OCI-LY7 (cell line): ENCODE measurements around the gene RAP1GDS1. TPM values are rescaled to one million over a fixed set of nuclear protein-coding genes. Genes with fewer than 3 reads are reported as not detected.

Experiments
- BruUV-seq: library from RNA; stranded (reverse); fragments of 400-500 nt; replicated peaks from 2 replicates; lab custom pipeline; 2021; lab: Mats Ljungman, UMichigan
- CTCF ChIA-PET: fragments of 300-600 bp; sonication (Branson Sonifier 250); formaldehyde crosslinking; loops from one replicate; lab custom pipeline; 2022; ENCODE audit warnings: antibody characterized with exemption; ENCODE audit not compliant: unreplicated experiment; lab: Charles Lee
- POLR2A ChIA-PET: fragments of 300-600 bp; sonication (Branson Sonifier 250); formaldehyde crosslinking; loops from one replicate; lab custom pipeline; 2022; ENCODE audit warnings: antibody characterized with exemption; lab: Charles Lee
- DNase-seq: peaks from one replicate; pipeline ENCODE4 v3.0.0-alpha.2; 2015; ENCODE audit warnings: low spot score
- H2AFZ ChIP-seq: fragments of 200-600 bp; sonication (generic), shearing (Covaris generic); 2 replicates; pipeline ENCODE4 v1.6.1; 2014; ENCODE audit warnings: mild to moderate bottlenecking, antibody characterized with exemption, low read length, moderate library complexity
- H3K27ac ChIP-seq: fragments of 200-600 bp; sonication (generic); 2 replicates; pipeline ENCODE4 v1.5.1; 2014; ENCODE audit warnings: mixed run types, low read depth, mild to moderate bottlenecking, moderate library complexity, low read length, inconsistent platforms; ENCODE audit not compliant: poor library complexity, severe bottlenecking
- H3K36me3 ChIP-seq: fragments of 200-600 bp; sonication (generic); 2 replicates; pipeline ENCODE4 v1.6.1; 2014; ENCODE audit warnings: mild to moderate bottlenecking, antibody characterized with exemption, low read length, moderate library complexity, mixed read lengths; ENCODE audit not compliant: insufficient read depth
- H3K4me1 ChIP-seq: fragments of 200-600 bp; sonication (generic); 2 replicates; pipeline ENCODE4 v1.5.1; 2014; ENCODE audit warnings: mild to moderate bottlenecking, low read length; ENCODE audit not compliant: insufficient read depth, poor library complexity, severe bottlenecking
- H3K4me2 ChIP-seq: fragments of 200-600 bp; sonication (generic); 2 replicates; pipeline ENCODE4 v1.6.1; 2014; ENCODE audit warnings: mild to moderate bottlenecking, low read length
- H3K4me3 ChIP-seq: fragments of 200-600 bp; sonication (generic); 2 replicates; pipeline ENCODE4 v1.5.1; 2014; ENCODE audit warnings: mild to moderate bottlenecking, low read depth, low read length; ENCODE audit not compliant: poor library complexity, severe bottlenecking
- H3K79me2 ChIP-seq: fragments of 200-600 bp; sonication (generic); 2 replicates; pipeline ENCODE4 v1.6.1; 2016; ENCODE audit warnings: low read depth, mild to moderate bottlenecking, low read length, moderate library complexity, mixed read lengths; ENCODE audit not compliant: insufficient read depth
- H3K9me2 ChIP-seq: fragments of 200-600 bp; sonication (generic); 2 replicates; pipeline ENCODE4 v1.6.1; 2016; ENCODE audit warnings: mild to moderate bottlenecking, low read length, mixed read lengths; ENCODE audit not compliant: insufficient read depth
- H3K9me3 ChIP-seq: fragments of 200-600 bp; sonication (generic); 2 replicates; pipeline ENCODE4 v1.6.1; 2014; ENCODE audit warnings: mild to moderate bottlenecking, mixed run types, low read length, mixed read lengths
- H4K20me1 ChIP-seq: fragments of 200-600 bp; sonication (generic); 2 replicates; pipeline ENCODE4 v1.6.1; 2014; ENCODE audit warnings: mild to moderate bottlenecking, antibody characterized with exemption, low read length, moderate library complexity, mixed read lengths; ENCODE audit not compliant: insufficient read depth
- EZH2phosphoT487 ChIP-seq: fragments of 200-600 bp; sonication (generic); IDR thresholded peaks from 2 replicates; pipeline ENCODE4 v1.6.1; 2018; ENCODE audit warnings: low read depth, borderline replicate concordance, mild to moderate bottlenecking, mixed run types, antibody characterized with exemption, low read length, moderate library complexity, mixed read lengths
- intact Hi-C: fragments of 100-400 bp; cut with micrococcal nuclease; formaldehyde crosslinking; loops from one replicate; pipeline ENCODE4 v1.10.0; 2022; ENCODE audit not compliant: unreplicated experiment
- total RNA-seq, 2 experiments: library from RNA; depleted of rRNA in 1 of 2; stranded (reverse); fragments of >200 nt in 1 of 2; shearing (Covaris generic) in 1 of 2; gene quantifications; 2 replicates each; pipeline ENCODE4 v1.2.3, GENCODE V29; 2014 to 2022
- TF ChIP-seq, protein P1 (sequence below): fragments of 200-600 bp; sonication (generic); conservative IDR thresholded peaks from 2 replicates; pipeline ENCODE4 v1.5.1; 2014; ENCODE audit warnings: mild to moderate bottlenecking, antibody characterized with exemption, low read length, moderate library complexity, mixed read lengths

The RAP1GDS1 gene
- total RNA-seq, 2 experiments from 2014 or later: 53.5 to 57.8 TPM

- H3K9me2 ChIP-seq: no peaks in the 10 kb centered on the region
- H3K4me1 ChIP-seq: peaks cover 30% of the 10 kb centered on the region
- no peak overlapping the region for H3K27ac ChIP-seq
- H3K36me3 ChIP-seq: no peaks in the 10 kb centered on the region
- peaks cover 63% of the 10 kb centered on the region for H3K79me2 ChIP-seq
- CTCF ChIA-PET: interaction anchor here (1.0 kb wide), 1 partner anchor 23 kb away, joined by 3 read pairs; no protein-coding TSS in a partner anchor
- POLR2A ChIA-PET: interaction anchor here (0.6 to 3.6 kb wide), 11 partner anchors 9 to 1528 kb away, joined by 3 to 17 read pairs (median 3); no protein-coding TSS in a partner anchor
- H3K4me2 ChIP-seq: no peak overlapping the region
- no peaks in the 10 kb centered on the region for H3K9me3 ChIP-seq
- no peak for TF ChIP-seq EZH2phosphoT487
- TF ChIP-seq, protein P1, sequence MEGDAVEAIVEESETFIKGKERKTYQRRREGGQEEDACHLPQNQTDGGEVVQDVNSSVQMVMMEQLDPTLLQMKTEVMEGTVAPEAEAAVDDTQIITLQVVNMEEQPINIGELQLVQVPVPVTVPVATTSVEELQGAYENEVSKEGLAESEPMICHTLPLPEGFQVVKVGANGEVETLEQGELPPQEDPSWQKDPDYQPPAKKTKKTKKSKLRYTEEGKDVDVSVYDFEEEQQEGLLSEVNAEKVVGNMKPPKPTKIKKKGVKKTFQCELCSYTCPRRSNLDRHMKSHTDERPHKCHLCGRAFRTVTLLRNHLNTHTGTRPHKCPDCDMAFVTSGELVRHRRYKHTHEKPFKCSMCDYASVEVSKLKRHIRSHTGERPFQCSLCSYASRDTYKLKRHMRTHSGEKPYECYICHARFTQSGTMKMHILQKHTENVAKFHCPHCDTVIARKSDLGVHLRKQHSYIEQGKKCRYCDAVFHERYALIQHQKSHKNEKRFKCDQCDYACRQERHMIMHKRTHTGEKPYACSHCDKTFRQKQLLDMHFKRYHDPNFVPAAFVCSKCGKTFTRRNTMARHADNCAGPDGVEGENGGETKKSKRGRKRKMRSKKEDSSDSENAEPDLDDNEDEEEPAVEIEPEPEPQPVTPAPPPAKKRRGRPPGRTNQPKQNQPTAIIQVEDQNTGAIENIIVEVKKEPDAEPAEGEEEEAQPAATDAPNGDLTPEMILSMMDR: no peak
- H4K20me1 ChIP-seq: peaks cover 12% of the 10 kb centered on the region; the same call in 1 of the 2 replicates
- BruUV-seq: no TSS peak
- no peak overlapping the region for H3K4me3 ChIP-seq
- DNase-seq: no peak
- H2AFZ ChIP-seq: no peak overlapping the region
- intact Hi-C loops: no loop called here
Observed at GRCh38 chr4:98283219-98284189, 22.3 kb downstream of the RAP1GDS1 start.

DNA sequence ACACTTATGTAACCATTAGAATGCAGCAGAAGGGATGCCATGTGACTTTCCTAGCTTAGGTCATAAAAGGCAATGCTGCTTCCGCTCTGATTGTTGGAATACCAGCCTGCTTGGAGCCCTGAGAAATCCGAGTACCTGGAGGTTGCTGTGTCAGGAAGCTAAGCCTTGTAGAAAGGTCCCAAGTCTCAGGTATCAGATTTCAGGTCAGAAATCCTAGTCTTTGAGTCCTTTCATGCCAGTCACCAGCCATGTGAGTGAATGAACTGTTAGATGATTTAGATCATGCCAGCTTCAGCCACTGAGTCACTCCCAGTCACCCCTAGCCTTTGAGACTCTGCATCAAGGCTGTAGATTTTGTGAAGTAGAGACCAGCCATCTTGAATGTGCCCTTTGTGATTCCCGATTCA lies 23.5 kb downstream of the RAP1GDS1 start:
- BruUV-seq: no TSS peak
- Histone ChIP-seq H3K36me3 (no peaks in the 10 kb centered on the region), H3K27ac (no peak overlapping the region), H3K4me1 (peaks cover 42% of the 10 kb centered on the region), H3K9me3 (no peaks in the 10 kb centered on the region), H2AFZ (no peak overlapping the region), H3K4me3 (no peak overlapping the region), H3K79me2 (peaks cover 64% of the 10 kb centered on the region), H3K4me2 (no peak overlapping the region), H4K20me1 (peaks cover 12% of the 10 kb centered on the region; the same call in 1 of the 2 replicates), H3K9me2 (no peaks in the 10 kb centered on the region)
- ChIA-PET POLR2A (interaction anchor here (0.6 to 3.6 kb wide), 5 partner anchors 8 to 22 kb away, joined by 3 to 17 read pairs (median 10); no protein-coding TSS in a partner anchor), CTCF (no interaction called here)
- intact Hi-C loops: no loop called here
- no peak for TF ChIP-seq EZH2phosphoT487
- TF ChIP-seq, protein P1: no peak
- DNase-seq: no peak
